ENCODE results near the gene ARHGAP26.

ARHGAP26 gene

GRCh38 chr5:142826741-142827492 lies 56.7 kb downstream of the ARHGAP26 start:
- peak; percentile 29 for DNase-seq (ENCODE audit: low read depth)
- no peak overlapping the region for H3K4me3 ChIP-seq (ENCODE audit: low read depth, low read length)

DNA sequence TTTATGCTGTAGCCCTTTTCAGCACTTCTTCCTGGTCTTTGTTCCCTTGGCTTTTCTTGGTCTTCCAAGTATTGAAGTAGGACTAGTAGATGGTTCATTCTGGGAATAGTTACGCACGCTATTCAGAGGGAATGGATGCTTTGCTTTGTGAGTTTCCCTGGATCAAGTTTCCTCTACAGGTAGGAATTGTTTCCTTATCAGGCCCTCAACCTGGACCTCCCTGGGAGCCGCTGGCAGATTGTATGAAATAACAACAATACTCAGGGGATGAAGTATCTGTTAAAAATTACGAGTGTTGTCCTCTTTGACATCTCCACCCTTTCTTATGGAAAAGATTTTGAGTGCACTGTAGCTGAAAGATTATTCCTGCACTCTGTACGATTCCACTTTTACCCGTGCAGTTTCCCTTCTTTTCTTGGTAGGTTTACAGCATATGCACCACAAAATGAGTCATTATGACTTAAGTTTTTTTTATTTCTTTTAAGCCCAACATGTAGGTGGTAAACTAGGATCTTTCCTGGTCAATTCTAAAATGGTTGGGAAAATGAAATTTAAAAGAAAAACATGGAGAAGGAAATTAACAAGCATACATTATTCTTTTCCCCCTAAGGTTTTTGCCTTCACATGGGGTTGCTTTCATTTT lies 57.9 kb downstream of the ARHGAP26 start:
- H3K4me3 ChIP-seq (ENCODE audit: low read depth, low read length), result no peak overlapping the region
- no peak for DNase-seq (ENCODE audit: low read depth)
- TF ChIP-seq CTCF (IDR thresholded peaks at IDR 0.05; ENCODE audit: insufficient read depth, low read depth, low read length, missing control alignments), result no peak

More at GRCh38 chr5:142826741-142827492, 56.7 kb downstream of the ARHGAP26 start:
- TF ChIP-seq CTCF (IDR thresholded peaks at IDR 0.05; ENCODE audit: insufficient read depth, low read depth, low read length, missing control alignments), result no peak

GRCh38 chr5:142828797-142829535 lies 58.8 kb downstream of the ARHGAP26 start:
- no peak for TF ChIP-seq CTCF (IDR thresholded peaks at IDR 0.05; ENCODE audit: insufficient read depth, low read depth, low read length, missing control alignments)
- H3K4me3 ChIP-seq (ENCODE audit: low read depth, low read length), result no peak overlapping the region
- no peak for DNase-seq (ENCODE audit: low read depth)

DNA sequence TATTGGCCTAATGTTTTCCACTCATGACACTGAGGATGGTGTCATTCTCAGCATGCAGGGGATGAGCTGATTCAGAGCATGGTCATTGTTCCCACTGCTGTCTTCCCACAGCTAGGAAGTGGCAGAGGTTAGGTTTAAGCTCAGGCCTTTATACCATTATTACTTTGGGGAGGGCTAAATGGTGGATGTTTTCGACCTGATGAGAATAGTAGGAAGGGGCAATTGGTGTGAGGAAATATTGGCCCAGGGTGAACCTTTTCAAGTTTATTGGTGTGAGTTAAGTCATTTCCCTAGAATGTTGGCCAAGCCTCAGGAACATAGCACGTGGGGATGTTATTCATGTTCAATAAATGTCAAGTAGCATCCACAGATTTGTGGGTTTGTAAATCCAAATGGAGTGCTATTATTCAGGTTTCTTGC lies 59.6 kb downstream of the ARHGAP26 start:
- H3K4me3 ChIP-seq (ENCODE audit: low read depth, low read length), result no peak overlapping the region
- no peak for TF ChIP-seq CTCF (IDR thresholded peaks at IDR 0.05; ENCODE audit: insufficient read depth, low read depth, low read length, missing control alignments)
- no peak for DNase-seq (ENCODE audit: low read depth)

DNA sequence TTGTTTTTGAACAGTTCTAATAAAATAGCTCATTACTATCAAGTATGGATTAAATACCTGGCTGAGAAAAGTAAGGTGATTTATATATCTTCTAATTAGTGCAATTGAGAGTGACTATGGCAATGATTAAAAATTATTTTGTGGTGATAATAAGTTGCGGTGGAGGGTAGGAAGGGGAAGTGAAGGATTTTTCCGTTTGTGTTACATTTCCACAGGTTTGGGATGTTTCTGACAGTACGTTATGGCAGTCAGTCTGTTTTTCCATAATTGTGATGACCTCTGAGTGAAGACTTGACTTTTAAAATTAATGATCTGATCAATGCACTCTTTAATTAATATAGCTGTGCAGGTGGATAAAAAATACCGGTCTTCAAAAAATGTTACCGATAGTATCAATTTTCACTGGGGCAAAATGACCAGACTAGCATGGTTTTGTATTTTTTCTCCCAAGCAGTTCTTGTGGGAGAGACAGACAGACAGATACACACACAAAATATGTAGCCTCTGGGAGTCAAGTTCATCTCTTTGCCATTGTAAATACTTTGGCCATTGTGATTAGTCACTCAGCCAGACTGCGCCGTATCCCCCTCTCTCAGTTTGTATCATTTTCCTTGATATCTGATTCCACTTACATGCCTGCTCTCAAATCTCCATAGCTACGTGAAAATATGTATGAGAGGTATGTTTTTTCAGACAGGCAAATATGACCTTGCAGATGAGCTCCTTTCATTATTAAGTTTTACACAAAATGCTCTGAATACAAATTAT lies 60.2 kb downstream of the ARHGAP26 start:
- no peak overlapping the region for H3K4me3 ChIP-seq (ENCODE audit: low read depth, low read length)
- DNase-seq (ENCODE audit: low read depth), result no peak
- no peak for TF ChIP-seq CTCF (IDR thresholded peaks at IDR 0.05; ENCODE audit: insufficient read depth, low read depth, low read length, missing control alignments)

DNA sequence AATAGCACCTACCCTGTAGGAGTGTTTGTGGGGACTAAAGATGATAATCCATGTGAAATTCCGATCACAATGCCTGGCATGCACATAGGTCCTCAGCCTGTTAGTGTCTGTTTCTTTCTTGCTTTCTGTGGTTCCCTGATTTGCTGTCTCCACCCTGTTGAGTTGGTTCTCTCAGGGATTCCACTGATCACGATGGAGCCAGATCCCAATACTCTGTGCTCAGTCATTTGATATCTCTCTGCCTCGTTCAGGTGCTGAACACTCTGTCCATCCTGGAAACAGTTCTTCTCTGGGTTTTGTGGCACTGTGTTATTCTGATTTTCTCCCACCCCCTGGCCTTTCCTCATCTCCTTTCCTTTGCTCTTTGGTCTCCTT lies 60.8 kb downstream of the ARHGAP26 start:
- DNase-seq (ENCODE audit: low read depth), result no peak
- no peak for TF ChIP-seq CTCF (IDR thresholded peaks at IDR 0.05; ENCODE audit: insufficient read depth, low read depth, low read length, missing control alignments)
- H3K4me3 ChIP-seq (ENCODE audit: low read depth, low read length), result no peak overlapping the region
